Dedifferentiated amniotic fluid mesenchymal stem cell (primary cell): ENCODE measurements around the gene MRPL28.
"Not testable (repeated sequence)": the region's sequence is repeated elsewhere in the genome, so short reads cannot be mapped to it uniquely, and the experiment has no call there.

Experiments used
- DNase-seq: peaks from one replicate; pipeline ENCODE4 v3.0.0-alpha.2; 2016; ENCODE audit errors: extremely low spot score

The MRPL28 gene

GRCh38 chr16:391885-392335 lies 21.6 kb upstream of the MRPL28 start:
- DNase-seq = no peak

- no peak for DNase-seq
Observed at GRCh38 chr16:389352-389751, 19.0 kb upstream of the MRPL28 start.

DNA sequence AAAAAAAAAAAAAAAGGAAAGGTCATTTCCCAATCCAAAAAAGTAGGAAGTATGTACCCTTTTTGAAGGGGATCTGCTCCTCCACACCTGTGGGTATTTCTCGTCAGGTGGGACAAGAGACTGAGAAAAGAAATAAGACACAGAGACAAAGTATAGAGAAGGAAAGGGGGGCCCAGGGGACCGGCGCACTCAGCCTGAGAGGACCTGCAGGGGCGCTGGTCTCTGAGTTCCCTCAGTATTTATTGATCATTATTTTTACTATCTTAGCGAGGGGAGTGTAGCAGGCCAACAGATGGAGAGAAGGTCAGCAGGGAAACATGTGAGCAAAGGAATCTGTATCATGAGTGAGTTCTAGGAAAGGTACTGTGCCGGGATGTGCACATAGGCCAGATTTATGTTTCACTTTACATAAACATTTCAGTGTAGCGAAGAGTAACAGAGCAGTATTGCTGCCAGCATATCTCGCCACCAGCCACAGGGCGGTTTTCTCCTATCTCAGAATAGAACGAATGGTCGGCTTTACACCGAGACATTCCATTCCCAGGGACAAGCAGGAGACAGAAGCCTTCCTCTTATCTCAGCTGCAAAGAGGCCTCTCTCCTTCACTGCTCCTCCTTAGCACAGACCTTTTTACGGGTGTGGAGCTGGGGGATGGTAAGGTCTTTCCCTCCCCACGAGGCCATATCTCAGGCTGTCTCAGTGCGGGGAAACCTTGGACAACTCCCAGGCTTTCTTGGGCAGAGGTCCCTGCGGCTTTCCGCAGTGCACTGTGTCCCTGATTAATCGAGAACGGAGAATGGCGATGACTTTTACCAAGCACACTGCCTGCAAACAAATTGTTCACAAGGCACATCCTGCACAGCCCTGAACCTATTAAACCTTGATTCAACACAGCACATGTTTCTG lies 17.7 kb upstream of the MRPL28 start:
- DNase-seq = not testable (repeated sequence)

DNA sequence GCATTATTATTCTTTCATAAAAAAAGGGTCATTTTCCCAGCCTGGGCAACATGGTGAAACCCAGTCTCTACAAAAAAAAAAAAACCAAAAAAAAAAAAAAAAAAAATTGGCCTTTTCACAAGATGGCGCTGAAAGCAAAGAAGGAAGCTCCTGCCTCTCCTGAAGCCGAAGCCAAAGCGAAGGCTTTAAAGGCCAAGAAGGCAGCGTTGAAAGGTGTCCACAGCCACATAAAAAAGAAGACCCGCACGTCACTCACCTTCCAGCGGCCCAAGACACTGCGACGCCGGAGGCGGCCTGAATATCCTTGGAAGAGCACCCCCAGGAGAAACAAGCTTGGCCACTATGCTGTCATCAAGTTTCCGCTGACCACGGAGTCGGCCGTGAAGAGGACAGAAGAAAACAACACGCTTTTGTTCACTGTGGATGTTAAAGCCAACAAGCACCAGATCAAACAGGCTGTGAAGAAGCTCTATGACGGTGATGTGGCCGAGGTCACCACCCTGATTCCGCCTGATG lies 16.4 kb upstream of the MRPL28 start:
- no peak for DNase-seq

DNA sequence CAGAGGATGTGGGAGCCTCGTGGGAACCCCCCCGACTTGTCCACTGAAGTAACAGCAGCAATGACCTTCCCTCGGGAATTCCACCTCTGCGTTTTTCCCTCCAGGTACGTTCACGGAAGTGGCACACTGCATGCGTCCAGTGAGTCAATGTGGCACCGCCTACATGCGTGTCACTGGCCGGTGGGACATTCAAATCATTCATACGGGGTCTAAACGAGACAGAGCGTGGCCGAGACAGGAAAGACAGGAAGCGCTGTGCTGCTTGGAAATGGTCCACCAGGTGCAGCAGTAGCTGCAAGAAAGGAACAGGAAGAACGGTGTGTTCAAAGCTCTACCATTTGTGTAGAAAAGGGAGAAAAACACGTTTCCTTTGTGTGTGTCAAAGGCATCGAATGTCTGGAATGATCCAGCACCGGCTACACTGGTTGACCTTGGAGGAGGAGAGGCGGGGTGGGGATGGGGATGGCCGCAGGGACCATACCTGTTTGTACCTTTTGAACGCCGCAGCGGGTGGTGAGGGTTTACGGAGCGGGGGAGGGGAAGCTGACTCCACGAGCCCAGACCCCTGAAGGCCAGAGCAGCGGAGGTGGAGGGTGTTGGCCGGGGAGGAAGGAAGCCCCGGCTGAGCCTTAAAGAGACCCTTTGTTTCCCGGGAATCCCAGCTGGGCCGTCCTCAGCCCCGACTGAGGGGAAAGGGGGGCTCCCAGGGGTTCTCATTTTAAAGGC lies 13.2 kb upstream of the MRPL28 start:
- no peak for DNase-seq

GRCh38 chr16:381789-382717 lies 11.7 kb upstream of the MRPL28 start, which contains the start of gene PGAP6:
PGAP6 (minus strand) TSS chr16:381978; CDS start chr16:381821, 157 bp downstream.
- peak; percentile 31 for DNase-seq

DNA sequence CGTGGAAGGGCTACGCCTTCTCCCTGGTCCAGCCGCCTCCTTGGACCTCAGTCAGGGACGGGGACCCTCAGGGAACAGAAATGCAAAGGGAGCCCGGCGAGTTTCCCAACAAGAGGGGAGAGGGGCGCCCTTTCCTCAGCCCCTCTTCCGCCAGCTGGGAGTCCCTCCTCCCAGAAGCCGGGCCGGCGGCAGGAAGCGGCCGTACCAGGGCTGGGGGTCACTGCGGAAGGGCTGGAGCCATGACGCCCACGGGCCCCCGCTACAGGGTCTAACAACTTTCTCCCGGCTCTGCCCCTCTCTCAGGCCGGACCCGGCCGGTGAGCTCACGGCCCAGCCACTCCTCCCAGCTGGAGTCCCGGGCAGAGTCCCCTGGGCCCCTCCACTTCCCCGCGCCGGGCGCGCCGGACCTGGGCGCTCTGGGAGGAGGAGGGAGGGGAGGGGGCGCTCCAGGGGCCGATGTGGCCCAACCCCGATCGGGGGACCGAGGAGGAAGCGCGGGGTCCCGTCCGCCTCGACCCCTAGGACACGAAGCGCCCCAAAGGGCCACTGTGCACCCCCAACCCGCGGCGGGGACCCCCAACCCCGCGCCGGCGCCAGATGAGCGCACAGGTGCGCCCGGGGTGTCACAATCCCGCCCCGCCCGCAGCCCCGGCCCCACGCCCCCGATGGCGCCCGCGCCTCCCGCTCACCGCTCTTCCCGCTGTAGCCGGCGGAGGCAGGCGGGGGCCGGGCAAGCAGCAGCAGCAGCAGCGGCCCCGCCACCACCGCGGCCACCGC lies 10.9 kb upstream of the MRPL28 start:
- no peak for DNase-seq

- DNase-seq = no peak
Observed at GRCh38 chr16:380762-381011, 10.3 kb upstream of the MRPL28 start.

GRCh38 chr16:379961-380761 lies 9.8 kb upstream of the MRPL28 start:
- DNase-seq = no peak

DNA sequence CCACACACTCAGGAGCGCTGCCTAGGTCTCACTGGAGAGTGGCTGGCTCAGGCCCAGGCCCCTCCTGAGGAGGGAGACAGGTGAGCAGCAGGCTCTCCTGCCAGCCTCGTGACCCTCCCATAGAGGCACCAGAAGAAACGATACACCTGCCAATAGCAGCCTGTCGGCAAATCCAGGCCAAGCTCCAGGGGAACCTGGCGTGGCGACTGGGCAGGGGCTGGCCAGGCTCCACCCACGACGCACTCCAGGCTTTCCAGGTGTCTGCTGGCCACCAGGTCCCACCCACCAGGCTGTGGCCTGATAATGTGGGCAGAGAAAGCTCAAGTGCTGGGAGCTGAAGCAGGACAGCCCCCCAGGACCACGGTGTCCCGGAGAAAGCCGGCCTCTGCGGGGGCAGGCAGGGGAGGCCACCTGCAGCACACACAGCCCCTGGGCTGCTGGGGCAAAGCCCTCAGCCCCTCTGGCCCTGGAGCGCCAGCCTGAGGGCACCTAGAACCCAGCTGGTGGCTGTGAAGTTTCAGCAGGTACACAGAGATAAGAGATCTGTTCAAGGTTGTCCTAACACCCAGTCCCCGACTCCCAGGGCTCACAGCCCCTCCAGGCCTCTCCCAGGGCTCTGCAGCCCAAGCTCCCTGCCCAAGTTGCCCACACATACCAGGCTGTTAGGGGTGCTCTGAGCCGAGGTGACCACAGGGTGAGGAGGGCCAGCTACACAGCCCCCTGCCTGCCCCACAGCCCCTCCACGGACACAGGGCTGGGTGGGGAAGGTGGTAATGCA lies 9.0 kb upstream of the MRPL28 start:
- no peak for DNase-seq

DNA sequence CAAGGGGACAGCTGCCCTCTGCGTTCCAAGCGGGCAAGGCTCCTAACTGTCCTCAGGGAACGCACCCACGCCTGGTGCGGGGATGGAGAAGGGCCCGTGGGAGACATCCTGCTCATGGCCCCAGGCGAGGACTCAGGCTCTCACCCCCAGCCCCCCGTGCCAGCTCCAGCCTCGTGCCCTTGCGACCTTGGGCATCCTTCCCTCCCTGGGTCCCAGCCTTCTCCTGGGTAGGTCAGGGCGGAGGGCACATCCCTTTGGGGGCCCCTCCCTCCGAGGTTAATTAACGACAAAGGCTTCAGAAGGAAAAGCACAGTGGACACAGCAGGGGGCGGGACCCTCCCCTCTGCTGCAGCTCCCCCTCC lies 8.5 kb upstream of the MRPL28 start:
- DNase-seq = no peak

DNA sequence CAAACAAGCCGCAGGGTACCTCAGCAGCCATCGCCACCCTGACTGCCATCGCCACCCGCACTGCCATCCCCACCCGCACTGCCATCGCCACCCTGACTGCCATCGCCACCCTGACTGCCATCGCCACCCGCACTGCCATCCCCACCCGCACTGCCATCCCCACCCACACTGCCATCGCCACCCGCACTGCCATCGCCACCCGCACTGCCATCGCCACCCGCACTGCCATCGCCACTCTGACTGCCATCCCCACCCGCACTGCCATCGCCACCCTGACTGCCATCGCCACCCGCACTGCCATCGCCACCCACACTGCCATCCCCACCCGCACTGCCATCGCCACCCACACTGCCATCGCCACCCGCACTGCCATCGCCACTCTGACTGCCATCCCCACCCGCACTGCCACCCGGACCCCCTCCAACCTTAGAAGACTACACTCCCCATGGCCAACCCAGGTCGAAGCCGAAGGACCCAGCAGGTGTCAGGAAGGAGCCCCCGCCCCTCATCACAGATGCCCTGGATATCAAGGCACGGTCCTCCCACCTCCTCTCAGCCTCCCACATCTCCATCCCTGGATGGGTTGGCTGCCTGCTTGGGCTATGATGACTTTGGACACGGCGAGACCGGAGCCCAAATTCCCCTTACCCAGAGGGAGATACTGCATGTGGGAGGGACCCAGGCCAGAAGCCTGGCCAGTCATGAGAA lies 7.9 kb upstream of the MRPL28 start:
- DNase-seq = not testable (repeated sequence)

GRCh38 chr16:377419-377951 lies 7.1 kb upstream of the MRPL28 start:
- DNase-seq = no peak

- no peak for DNase-seq
Observed at GRCh38 chr16:376817-377418, 6.6 kb upstream of the MRPL28 start.

- DNase-seq = no peak
Observed at GRCh38 chr16:375927-376816, 5.8 kb upstream of the MRPL28 start.

GRCh38 chr16:375212-375611 lies 4.9 kb upstream of the MRPL28 start:
- DNase-seq = no peak

- no peak for DNase-seq
Observed at GRCh38 chr16:374616-374926, 4.2 kb upstream of the MRPL28 start.
